Right lobe of liver (tissue), 6 donors: ENCODE data around the gene NOXRED1. TPM values are rescaled to one million over a fixed set of nuclear protein-coding genes. Genes with fewer than 3 reads are reported as not detected.

Experiments
- ATAC-seq, 4 donors: fragments of 200-7000 bp; cut with Tn5 transposase; one replicate each; pipeline ENCODE4 v1.9.1; 2020; ENCODE audit warnings: mild to moderate bottlenecking in 4 of 4, moderate library complexity in 4 of 4
- DNase-seq, 3 donors: peaks; one replicate each; pipeline ENCODE4 v3.0.0-alpha.2; 2020
- H3K27ac ChIP-seq, 3 donors: fragments of 200-600 bp; one replicate each; pipeline ENCODE4 v1.8.0; 2022
- H3K27me3 ChIP-seq, 2 donors: fragments of 200-600 bp; one replicate each; pipeline ENCODE4 v1.8.0; 2022
- H3K36me3 ChIP-seq, 4 donors: fragments of 200-600 bp; sonication (generic) in 1 of 4; one replicate each; pipeline versions ENCODE4 v1.5.1 to v1.8.0; 2017 to 2022; ENCODE audit warnings: control low read depth in 1 of 4
- H3K4me1 ChIP-seq, 4 donors: fragments of 200-600 bp; sonication (generic) in 1 of 4; one replicate each; pipeline versions ENCODE4 v1.5.1 to v1.8.0; 2017 to 2022; ENCODE audit warnings: control low read depth in 1 of 4
- H3K4me3 ChIP-seq, 3 donors: fragments of 200-600 bp; one replicate each; pipeline ENCODE4 v1.8.0; 2022
- H3K9me3 ChIP-seq, 4 donors: fragments of 200-600 bp; sonication (generic) in 1 of 4; one replicate each; pipeline versions ENCODE4 v1.5.1 to v1.8.0; 2017 to 2022; ENCODE audit warnings: control low read depth in 1 of 4
- POLR2A ChIP-seq: fragments of 450-650 bp; IDR thresholded peaks from one replicate; pipeline ENCODE4 v1.6.1; 2017; ENCODE audit warnings: antibody characterized with exemption, mild to moderate bottlenecking
- WGBS: methylation state at CpG from one replicate; pipeline ENCODE4 v1.1.6; 2018; ENCODE audit warnings: low coverage, low lambda C conversion rate; ENCODE audit not compliant: insufficient coverage; ENCODE audit errors: missing lambda C conversion rate; 5-methylcytosine and 5-hydroxymethylcytosine counted together
- intact Hi-C, 2 donors: fragments of 100-400 bp; cut with DNase I; formaldehyde crosslinking; loops; one replicate each; pipeline versions ENCODE4 v1.11.2 to v1.14.1; 2022
- total RNA-seq, 6 experiments: library from RNA; depleted of rRNA in 2 of 6; stranded (reverse); fragments of >200 nt in 2 of 6; fragmentation: NEBNext Ultra II Directional in 3 of 6; extraction: Animal tissue kit (Norgen Biotek cat#: 25700) in 3 of 6; gene quantifications; one replicate each; pipeline versions ENCODE4 v1.1.0 to v1.2.4, GENCODE V29; 2016 to 2023
- TF ChIP-seq, protein P1 (sequence below), 4 donors: fragments of 200-600 bp in 3 of 4; fragments of 450-650 bp in 1 of 4; IDR thresholded peaks; one replicate each; pipeline versions ENCODE4 v1.5.1 to v1.8.0; 2016 to 2022; ENCODE audit warnings: antibody characterized with exemption in 4 of 4, mild to moderate bottlenecking in 2 of 4
- donor health status: DM: no; HTN: yes; CAD: no.
- donor health status: DM: no; HTN: no; CAD: no.
- donor health status: DM: no; HTN: no; CAD: no.
- donor health status: DM: no; HTN: yes; CAD: no.
- donor health status: DM: no; HTN: yes; CAD: no.

NOXRED1 gene
- total RNA-seq, 6 experiments from 2014 or later: 0.20 to 0.47 (median 0.37) TPM; not detected in 2

DNA sequence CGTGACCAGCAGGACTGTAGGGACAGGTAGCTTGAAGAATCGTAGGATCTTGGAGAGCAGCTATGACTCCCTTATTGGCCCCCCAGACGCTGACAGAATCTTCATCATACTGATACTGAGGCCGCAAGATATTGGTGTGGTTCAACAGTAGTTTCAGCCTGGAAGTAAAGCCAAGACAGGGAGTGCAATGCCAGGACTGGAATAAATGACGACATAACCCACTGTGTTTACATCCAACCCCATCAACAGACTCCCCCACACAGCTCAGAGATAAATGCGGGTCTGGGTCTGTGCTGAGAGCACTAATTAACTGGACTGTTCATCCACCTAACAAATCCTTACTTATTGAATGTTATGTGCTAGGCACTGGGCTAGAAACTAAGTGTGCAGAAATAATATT is 16.6 kb downstream of the NOXRED1 start:
- ATAC-seq: no peak
- 47% methylated on average over 4 of the region's 6 CpGs for WGBS

DNA sequence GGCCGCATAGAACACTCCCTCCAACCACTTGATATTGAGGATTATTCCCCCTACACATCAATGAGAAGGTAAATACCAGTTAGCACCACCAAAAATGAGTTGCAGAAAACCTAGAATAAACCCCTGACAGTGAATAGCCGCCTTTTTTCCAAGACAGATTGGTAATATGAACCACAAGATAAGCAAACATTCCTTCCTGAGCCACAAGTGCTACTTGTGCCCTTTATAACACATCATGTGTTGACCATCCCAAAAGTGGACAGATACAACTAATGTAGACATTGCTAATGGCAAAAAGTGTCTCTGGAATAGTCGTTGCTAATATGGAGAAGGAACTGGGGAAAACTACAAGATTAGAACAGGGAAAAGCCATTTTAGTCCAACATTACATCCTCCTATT is 17.2 kb downstream of the NOXRED1 start:
- Histone ChIP-seq H3K4me3 (no peak overlapping the region), H3K9me3 (no peaks in the 10 kb centered on the region), H3K36me3 (no peaks in the 10 kb centered on the region), H3K4me1 (no peaks in the 10 kb centered on the region), H3K27me3 (no peaks in the 10 kb centered on the region), H3K27ac (no peak overlapping the region)
- no peak for TF ChIP-seq POLR2A
- TF ChIP-seq, protein P1, sequence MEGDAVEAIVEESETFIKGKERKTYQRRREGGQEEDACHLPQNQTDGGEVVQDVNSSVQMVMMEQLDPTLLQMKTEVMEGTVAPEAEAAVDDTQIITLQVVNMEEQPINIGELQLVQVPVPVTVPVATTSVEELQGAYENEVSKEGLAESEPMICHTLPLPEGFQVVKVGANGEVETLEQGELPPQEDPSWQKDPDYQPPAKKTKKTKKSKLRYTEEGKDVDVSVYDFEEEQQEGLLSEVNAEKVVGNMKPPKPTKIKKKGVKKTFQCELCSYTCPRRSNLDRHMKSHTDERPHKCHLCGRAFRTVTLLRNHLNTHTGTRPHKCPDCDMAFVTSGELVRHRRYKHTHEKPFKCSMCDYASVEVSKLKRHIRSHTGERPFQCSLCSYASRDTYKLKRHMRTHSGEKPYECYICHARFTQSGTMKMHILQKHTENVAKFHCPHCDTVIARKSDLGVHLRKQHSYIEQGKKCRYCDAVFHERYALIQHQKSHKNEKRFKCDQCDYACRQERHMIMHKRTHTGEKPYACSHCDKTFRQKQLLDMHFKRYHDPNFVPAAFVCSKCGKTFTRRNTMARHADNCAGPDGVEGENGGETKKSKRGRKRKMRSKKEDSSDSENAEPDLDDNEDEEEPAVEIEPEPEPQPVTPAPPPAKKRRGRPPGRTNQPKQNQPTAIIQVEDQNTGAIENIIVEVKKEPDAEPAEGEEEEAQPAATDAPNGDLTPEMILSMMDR (IDR thresholded peaks at IDR 0.05): no peak
- 43% methylated on average over 3 of the region's 3 CpGs for WGBS
- ATAC-seq (no peak), DNase-seq (no peak)
- intact Hi-C loops: no loop called here

More for the DNA sequence above, 16.6 kb downstream of the NOXRED1 start:
- no peaks in the 10 kb centered on the region for H3K36me3 ChIP-seq
- no peak for DNase-seq
- TF ChIP-seq, protein P1 (IDR thresholded peaks at IDR 0.05): no peak
- TF ChIP-seq POLR2A: no peak
- no peak overlapping the region for H3K4me3 ChIP-seq
- no peaks in the 10 kb centered on the region for H3K4me1 ChIP-seq
- H3K9me3 ChIP-seq: no peaks in the 10 kb centered on the region
- H3K27ac ChIP-seq: no peak overlapping the region
- intact Hi-C loops: no loop called here
- no peaks in the 10 kb centered on the region for H3K27me3 ChIP-seq

DNA sequence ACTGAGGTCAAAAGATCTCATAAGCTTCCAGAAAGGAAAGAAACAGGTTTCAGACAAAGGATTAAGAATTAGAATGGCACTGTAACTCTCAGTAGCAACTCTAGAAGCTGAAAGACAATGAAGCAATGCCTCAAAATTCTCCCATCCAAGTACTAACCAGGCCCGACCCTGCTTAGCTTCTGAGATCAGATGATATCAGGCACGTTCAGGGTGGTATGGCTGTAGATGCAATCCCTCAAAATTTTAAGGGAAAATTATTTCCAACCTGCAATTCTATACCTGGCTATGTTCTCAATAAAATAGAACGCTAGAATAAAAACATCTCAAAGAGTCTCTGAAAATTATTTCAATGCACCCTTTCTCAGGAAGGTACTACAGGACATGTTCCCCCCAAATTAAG is 19.6 kb downstream of the NOXRED1 start:
- H3K4me3 ChIP-seq: no peak overlapping the region
- ATAC-seq: no peak
- H3K27ac ChIP-seq: no peak overlapping the region
- TF ChIP-seq, protein P1 (IDR thresholded peaks at IDR 0.05): no peak
- no peak for TF ChIP-seq POLR2A
- H3K9me3 ChIP-seq: no peaks in the 10 kb centered on the region
- H3K4me1 ChIP-seq: no peaks in the 10 kb centered on the region
- intact Hi-C loops: no loop called here
- H3K27me3 ChIP-seq: no peaks in the 10 kb centered on the region
- no peak for DNase-seq
- WGBS: 92% methylated on average over 1 of the region's 3 CpGs
- H3K36me3 ChIP-seq: no peaks in the 10 kb centered on the region

DNA sequence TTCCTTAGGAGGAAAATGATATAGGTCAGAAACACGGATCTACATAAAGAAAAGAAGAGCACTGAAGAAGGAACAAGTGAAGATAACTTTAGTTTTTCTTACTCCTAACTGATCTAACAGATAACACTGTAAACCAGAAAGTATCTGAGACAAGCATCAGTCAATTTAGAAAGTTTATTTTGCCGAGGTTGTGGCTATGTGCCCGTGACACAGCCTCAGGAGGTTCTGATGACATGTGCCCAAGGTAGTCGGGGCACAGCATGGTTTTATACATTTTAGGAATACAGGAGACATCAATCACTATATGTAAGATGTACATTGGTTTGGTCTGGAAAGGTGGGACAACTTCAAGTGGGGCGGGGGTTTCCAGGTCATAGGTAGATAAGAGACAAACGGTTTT is 23.1 kb downstream of the NOXRED1 start:
- no peaks in the 10 kb centered on the region for H3K9me3 ChIP-seq
- TF ChIP-seq, protein P1 (IDR thresholded peaks at IDR 0.05): no peak
- no peak for TF ChIP-seq POLR2A
- no peaks in the 10 kb centered on the region for H3K27me3 ChIP-seq
- ATAC-seq (no peak), DNase-seq (no peak)
- no peaks in the 10 kb centered on the region for H3K36me3 ChIP-seq
- H3K4me1 ChIP-seq: no peaks in the 10 kb centered on the region
- intact Hi-C loops: no loop called here
- 58% methylated on average over 6 of the region's 6 CpGs for WGBS
- no peak overlapping the region for H3K4me3 ChIP-seq
- H3K27ac ChIP-seq: no peak overlapping the region

DNA sequence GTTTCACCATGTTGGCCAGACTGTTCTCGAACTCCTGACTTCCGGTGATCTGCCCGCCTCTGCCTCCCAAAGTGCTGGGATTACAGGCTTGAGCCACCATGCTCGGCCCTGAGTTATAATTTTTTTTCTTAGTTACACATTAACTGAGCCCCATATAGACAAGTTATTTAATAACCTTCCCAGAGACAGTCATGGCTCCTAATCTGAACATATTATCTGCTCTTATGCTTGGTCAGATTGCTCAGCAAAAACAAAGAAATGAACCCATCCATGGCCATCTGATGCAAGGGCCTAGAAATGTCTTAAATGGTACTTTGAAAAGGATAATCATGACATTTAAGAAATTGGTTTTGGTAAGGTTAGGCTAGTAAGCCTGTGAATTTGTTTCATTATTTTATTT is 33.1 kb downstream of the NOXRED1 start:
- H3K27me3 ChIP-seq: no peaks in the 10 kb centered on the region
- no peak overlapping the region for H3K27ac ChIP-seq
- no peaks in the 10 kb centered on the region for H3K9me3 ChIP-seq
- no peak for TF ChIP-seq POLR2A
- TF ChIP-seq, protein P1 (IDR thresholded peaks at IDR 0.05): no peak
- no peak for ATAC-seq
- no peaks in the 10 kb centered on the region for H3K4me1 ChIP-seq
- WGBS: 94% methylated on average over 3 of the region's 4 CpGs
- no peaks in the 10 kb centered on the region for H3K36me3 ChIP-seq
- DNase-seq: no peak
- no peak overlapping the region for H3K4me3 ChIP-seq
- intact Hi-C loops: no loop called here
